HepG2 (cell line): ENCODE results near the gene EVA1A. TPM values are rescaled to one million over a fixed set of nuclear protein-coding genes. Genes with fewer than 3 reads are reported as not detected.
A peak's percentile ranks its signal among the peaks of the same experiment; 100 is the strongest.

ENCODE experiments used
- DNMT1 ChIP-seq: sonication (generic); formaldehyde crosslinking; IDR thresholded peaks from 2 replicates; pipeline ENCODE4 v1.5.1; 2020; ENCODE audit warnings: mild to moderate bottlenecking, missing genetic modification reagents
- GATA4 ChIP-seq: sonication (generic); IDR thresholded peaks from 2 replicates; pipeline ENCODE4 v1.6.1; 2016; ENCODE audit warnings: antibody characterized with exemption, low read depth, borderline replicate concordance
- GATAD2A ChIP-seq: IDR thresholded peaks from 2 replicates; pipeline ENCODE4 v1.6.1; 2016
- HNF4A ChIP-seq: sonication (generic); formaldehyde crosslinking; IDR thresholded peaks from 2 replicates; pipeline ENCODE4 v1.4.0; 2020; ENCODE audit warnings: missing genetic modification reagents
- KMT2B ChIP-seq: IDR thresholded peaks from 2 replicates; pipeline ENCODE4 v1.6.1; 2016; ENCODE audit warnings: missing genetic modification reagents, missing compliant biosample characterization
- MBD4 ChIP-seq: IDR thresholded peaks from 2 replicates; pipeline ENCODE4 v1.6.1; 2012; ENCODE audit warnings: low read length, inconsistent platforms, borderline replicate concordance
- MIER2 ChIP-seq: IDR thresholded peaks from 2 replicates; pipeline ENCODE4 v1.6.1; 2016; ENCODE audit warnings: missing biosample characterization, missing genetic modification reagents
- NKX3-1 ChIP-seq: sonication (generic); formaldehyde crosslinking; IDR thresholded peaks from 2 replicates; pipeline ENCODE4 v1.5.0; 2020; ENCODE audit warnings: missing genetic modification reagents
- NR2F1 ChIP-seq, 2 experiments: fragments of 450-650 bp in 1 of 2; formaldehyde crosslinking in 1 of 2; IDR thresholded peaks; 2 replicates each; pipeline versions ENCODE4 v1.5.0 to v1.6.1; 2016 to 2020; ENCODE audit warnings: mild to moderate bottlenecking in 1 of 2, missing compliant biosample characterization in 1 of 2, missing genetic modification reagents in 1 of 2, moderate library complexity in 1 of 2
- PITX1 ChIP-seq: sonication (generic); formaldehyde crosslinking; IDR thresholded peaks from 2 replicates; pipeline ENCODE4 v1.5.1; 2020; ENCODE audit warnings: mild to moderate bottlenecking, missing genetic modification reagents
- PLRG1 ChIP-seq: fragments of 450-650 bp; conservative IDR thresholded peaks from 2 replicates; pipeline ENCODE4 v1.6.1; 2016
- SMAD3 ChIP-seq: sonication (generic); formaldehyde crosslinking; IDR thresholded peaks from 2 replicates; pipeline ENCODE4 v1.4.0; 2020; ENCODE audit warnings: missing genetic modification reagents
- TCF7L2 ChIP-seq: IDR thresholded peaks from 2 replicates; pipeline ENCODE4 v1.6.1; 2011; ENCODE audit warnings: mild to moderate bottlenecking, low read depth, low read length, moderate library complexity
- YEATS2 ChIP-seq: sonication (generic); formaldehyde crosslinking; IDR thresholded peaks from 2 replicates; pipeline ENCODE4 v1.4.0; 2020; ENCODE audit warnings: missing genetic modification reagents, borderline replicate concordance
- ZBTB20 ChIP-seq: sonication (generic); formaldehyde crosslinking; IDR thresholded peaks from 2 replicates; pipeline ENCODE4 v1.8.1; 2023; ENCODE audit warnings: missing genetic modification reagents, low read depth, mild to moderate bottlenecking, borderline replicate concordance
- ZNF124 ChIP-seq: sonication (generic); formaldehyde crosslinking; IDR thresholded peaks from 2 replicates; pipeline ENCODE4 v1.4.0; 2020; ENCODE audit warnings: missing genetic modification reagents
- ZNF232 ChIP-seq: sonication (generic); formaldehyde crosslinking; IDR thresholded peaks from 2 replicates; pipeline ENCODE4 v1.4.0; 2020; ENCODE audit warnings: missing genetic modification reagents, borderline replicate concordance
- ZNF317 ChIP-seq: sonication (generic); formaldehyde crosslinking; IDR thresholded peaks from 2 replicates; pipeline ENCODE4 v1.5.0; 2020; ENCODE audit warnings: mild to moderate bottlenecking, missing genetic modification reagents
- ZNF34 ChIP-seq: sonication (generic); formaldehyde crosslinking; IDR thresholded peaks from 2 replicates; pipeline ENCODE4 v1.4.0; 2020; ENCODE audit warnings: mild to moderate bottlenecking, missing genetic modification reagents, borderline replicate concordance
- polyA plus RNA-seq, 8 experiments: library from polyadenylated mRNA; depleted of rRNA in 3 of 8; stranded (reverse) in 7 of 8; unstranded in 1 of 8; fragments of >200 nt; fragmentation: Illumina TruSeq in 4 of 8; extraction: Trizol in 4 of 8; gene quantifications; 2 replicates each; pipeline versions ENCODE4 v1.2.1 to v1.2.3, GENCODE V29; 2011 to 2016; ENCODE audit warnings: low read depth in 4 of 8, missing spikeins in 1 of 8, mixed read lengths in 1 of 8; ENCODE audit not compliant: insufficient read depth in 1 of 8
- total RNA-seq, 5 experiments: library from RNA; depleted of rRNA; stranded (reverse); fragments of >200 nt; fragmentation: Illumina TruSeq; extraction: Trizol; gene quantifications; 2 replicates each; pipeline ENCODE4 v1.2.3, GENCODE V29; 2016; ENCODE audit warnings: low read depth in 1 of 5
- TF ChIP-seq, protein P1 (sequence below): sonication (generic); formaldehyde crosslinking; conservative IDR thresholded peaks from 2 replicates; pipeline ENCODE4 v1.4.0; 2020; ENCODE audit warnings: missing genetic modification reagents
- TF ChIP-seq, protein P2 (sequence below): IDR thresholded peaks from 2 replicates; pipeline ENCODE4 v1.6.1; 2016; ENCODE audit warnings: low read depth, borderline replicate concordance
- TF ChIP-seq, protein P3 (sequence below): sonication (generic); formaldehyde crosslinking; IDR thresholded peaks from 2 replicates; pipeline ENCODE4 v1.5.0; 2020; ENCODE audit warnings: missing genetic modification reagents
- TF ChIP-seq, protein P4 (sequence below): sonication (generic); formaldehyde crosslinking; IDR thresholded peaks from 2 replicates; pipeline ENCODE4 v1.4.0; 2020; ENCODE audit warnings: mild to moderate bottlenecking, missing genetic modification reagents

Gene EVA1A
- total and polyA plus RNA-seq, 2 of the 13 experiments (the other 11 are each of a cell fraction or from before 2014, with no cell fraction given) = 57.5 to 57.8 TPM

DNA sequence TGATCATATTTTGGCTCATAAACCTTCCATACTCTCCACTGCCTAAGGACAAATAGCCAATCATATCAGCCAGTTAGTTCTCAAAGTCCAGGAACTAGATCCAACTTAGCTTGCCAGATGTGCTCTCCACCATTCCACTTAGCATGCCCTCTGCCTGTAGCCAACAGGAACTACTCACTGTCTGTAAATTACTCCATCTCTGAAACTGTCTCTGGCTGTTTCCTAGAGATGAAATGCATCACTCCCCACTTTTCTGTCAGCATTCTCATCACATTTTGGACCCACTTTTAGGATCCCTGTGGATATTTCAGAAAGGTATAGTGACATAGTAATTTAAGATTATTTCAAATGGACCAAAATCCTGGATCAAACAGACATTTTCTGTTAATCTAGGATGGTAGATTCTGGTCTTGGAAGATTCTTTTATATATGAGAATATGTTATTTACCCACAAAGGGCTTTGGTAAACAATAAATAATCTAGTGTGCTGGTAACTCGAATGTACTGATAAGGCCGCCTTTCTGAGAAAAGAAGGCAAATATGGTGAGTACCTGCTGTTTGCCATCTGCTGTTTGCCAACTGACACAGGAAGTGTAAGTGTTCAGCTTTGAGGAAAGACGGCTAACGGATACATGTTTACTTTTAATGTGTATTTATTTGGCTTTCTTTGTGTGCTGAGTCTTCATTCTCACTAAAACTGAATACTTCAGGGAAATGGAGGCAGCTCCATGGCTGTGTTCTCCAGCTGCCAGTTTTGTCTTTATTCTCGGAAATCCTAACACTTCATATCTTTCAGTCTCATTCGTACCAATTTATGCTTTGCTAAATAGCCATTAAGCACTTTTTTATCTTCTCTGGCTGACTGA, 79.5 kb downstream of the EVA1A start (continued):
- peak; percentile 92 for TF ChIP-seq ZBTB20 (CRISPR knock-in tag)
- no peak for TF ChIP-seq ZNF124 (CRISPR knock-in tag)
- peak; percentile 98 for TF ChIP-seq GATA4
- TF ChIP-seq, protein P1, sequence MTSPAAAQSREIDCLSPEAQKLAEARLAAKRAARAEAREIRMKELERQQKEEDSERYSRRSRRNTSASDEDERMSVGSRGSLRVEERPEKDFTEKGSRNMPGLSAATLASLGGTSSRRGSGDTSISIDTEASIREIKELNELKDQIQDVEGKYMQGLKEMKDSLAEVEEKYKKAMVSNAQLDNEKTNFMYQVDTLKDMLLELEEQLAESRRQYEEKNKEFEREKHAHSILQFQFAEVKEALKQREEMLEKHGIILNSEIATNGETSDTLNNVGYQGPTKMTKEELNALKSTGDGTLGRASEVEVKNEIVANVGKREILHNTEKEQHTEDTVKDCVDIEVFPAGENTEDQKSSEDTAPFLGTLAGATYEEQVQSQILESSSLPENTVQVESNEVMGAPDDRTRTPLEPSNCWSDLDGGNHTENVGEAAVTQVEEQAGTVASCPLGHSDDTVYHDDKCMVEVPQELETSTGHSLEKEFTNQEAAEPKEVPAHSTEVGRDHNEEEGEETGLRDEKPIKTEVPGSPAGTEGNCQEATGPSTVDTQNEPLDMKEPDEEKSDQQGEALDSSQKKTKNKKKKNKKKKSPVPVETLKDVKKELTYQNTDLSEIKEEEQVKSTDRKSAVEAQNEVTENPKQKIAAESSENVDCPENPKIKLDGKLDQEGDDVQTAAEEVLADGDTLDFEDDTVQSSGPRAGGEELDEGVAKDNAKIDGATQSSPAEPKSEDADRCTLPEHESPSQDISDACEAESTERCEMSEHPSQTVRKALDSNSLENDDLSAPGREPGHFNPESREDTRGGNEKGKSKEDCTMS (CRISPR knock-in tag) = no peak
- no peak for TF ChIP-seq DNMT1 (CRISPR knock-in tag)
- peak; percentile 66 for TF ChIP-seq HNF4A (CRISPR knock-in tag)
- no peak for TF ChIP-seq ZNF34 (CRISPR knock-in tag)
- peak; percentile 82; the same call in 1 of the 2 replicates for TF ChIP-seq MBD4
- peak; percentile 81 for TF ChIP-seq TCF7L2
- peak; percentile 65; the same call in 1 of the 2 replicates for TF ChIP-seq SMAD3
- TF ChIP-seq NR2F1 (CRISPR knock-in tag; IDR thresholded peaks at IDR 0.05) = no peak; a peak in 1 of 4 replicates
- TF ChIP-seq, protein P2, sequence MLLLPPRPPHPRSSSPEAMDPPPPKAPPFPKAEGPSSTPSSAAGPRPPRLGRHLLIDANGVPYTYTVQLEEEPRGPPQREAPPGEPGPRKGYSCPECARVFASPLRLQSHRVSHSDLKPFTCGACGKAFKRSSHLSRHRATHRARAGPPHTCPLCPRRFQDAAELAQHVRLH (CRISPR knock-in tag) = peak; percentile 86; the same call in 1 of the 2 replicates
- no peak for TF ChIP-seq PLRG1
- TF ChIP-seq YEATS2 (CRISPR knock-in tag) = peak; percentile 78; the same call in 1 of the 2 replicates
- TF ChIP-seq, protein P3, sequence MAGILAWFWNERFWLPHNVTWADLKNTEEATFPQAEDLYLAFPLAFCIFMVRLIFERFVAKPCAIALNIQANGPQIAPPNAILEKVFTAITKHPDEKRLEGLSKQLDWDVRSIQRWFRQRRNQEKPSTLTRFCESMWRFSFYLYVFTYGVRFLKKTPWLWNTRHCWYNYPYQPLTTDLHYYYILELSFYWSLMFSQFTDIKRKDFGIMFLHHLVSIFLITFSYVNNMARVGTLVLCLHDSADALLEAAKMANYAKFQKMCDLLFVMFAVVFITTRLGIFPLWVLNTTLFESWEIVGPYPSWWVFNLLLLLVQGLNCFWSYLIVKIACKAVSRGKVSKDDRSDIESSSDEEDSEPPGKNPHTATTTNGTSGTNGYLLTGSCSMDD (CRISPR knock-in tag) = no peak
- TF ChIP-seq KMT2B = peak; percentile 54; the same call in 1 of the 2 replicates
- TF ChIP-seq, protein P4, sequence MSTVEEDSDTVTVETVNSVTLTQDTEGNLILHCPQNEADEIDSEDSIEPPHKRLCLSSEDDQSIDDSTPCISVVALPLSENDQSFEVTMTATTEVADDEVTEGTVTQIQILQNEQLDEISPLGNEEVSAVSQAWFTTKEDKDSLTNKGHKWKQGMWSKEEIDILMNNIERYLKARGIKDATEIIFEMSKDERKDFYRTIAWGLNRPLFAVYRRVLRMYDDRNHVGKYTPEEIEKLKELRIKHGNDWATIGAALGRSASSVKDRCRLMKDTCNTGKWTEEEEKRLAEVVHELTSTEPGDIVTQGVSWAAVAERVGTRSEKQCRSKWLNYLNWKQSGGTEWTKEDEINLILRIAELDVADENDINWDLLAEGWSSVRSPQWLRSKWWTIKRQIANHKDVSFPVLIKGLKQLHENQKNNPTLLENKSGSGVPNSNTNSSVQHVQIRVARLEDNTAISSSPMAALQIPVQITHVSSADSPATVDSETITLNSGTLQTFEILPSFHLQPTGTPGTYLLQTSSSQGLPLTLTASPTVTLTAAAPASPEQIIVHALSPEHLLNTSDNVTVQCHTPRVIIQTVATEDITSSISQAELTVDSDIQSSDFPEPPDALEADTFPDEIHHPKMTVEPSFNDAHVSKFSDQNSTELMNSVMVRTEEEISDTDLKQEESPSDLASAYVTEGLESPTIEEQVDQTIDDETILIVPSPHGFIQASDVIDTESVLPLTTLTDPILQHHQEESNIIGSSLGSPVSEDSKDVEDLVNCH = 0 out of 2 replicates have a peak, but pooled peaks have one; percentile 34
- no peak for TF ChIP-seq MIER2 (CRISPR knock-in tag)
- TF ChIP-seq PITX1 (CRISPR knock-in tag) = peak; percentile 93
- no peak for TF ChIP-seq ZNF232
- TF ChIP-seq NKX3-1 (CRISPR knock-in tag) = peak; percentile 98
- peak; percentile 97 for TF ChIP-seq GATAD2A (CRISPR knock-in tag)
- peak; percentile 82; the same call in 1 of the 2 replicates for TF ChIP-seq ZNF317 (CRISPR knock-in tag)
